Fibroblast of lung (primary cell): ENCODE results near the gene NEMF.
"Not testable (repeated sequence)": the region's sequence is repeated elsewhere in the genome, so short reads cannot be mapped to it uniquely, and the experiment has no call there.

Source experiments
- CTCF ChIP-seq, 2 donors: IDR thresholded peaks in 1 of 2; conservative IDR thresholded peaks in 1 of 2; 1 replicate in 1 of 2; 2 replicates in 1 of 2; pipeline ENCODE4 v1.5.1; 2011 to 2012; ENCODE audit warnings: low read length in 2 of 2, control low read depth in 1 of 2, inconsistent platforms in 1 of 2, low read depth in 1 of 2, mild to moderate bottlenecking in 1 of 2
- EZH2 ChIP-seq: IDR thresholded peaks from 2 replicates; pipeline ENCODE4 v1.5.1; 2012; ENCODE audit warnings: low read length, control low read depth, mild to moderate bottlenecking; ENCODE audit errors: missing control alignments

GRCh38 chr14:49816118-49816517, 36.5 kb downstream of the NEMF start:
- TF ChIP-seq CTCF (conservative IDR thresholded peaks at IDR 0.05 in 1 of 2, IDR thresholded peaks at IDR 0.05 in 1 of 2; ENCODE audit: low read depth in 1 of 2, low read length in 2 of 2); EZH2: not testable (repeated sequence)
